IPS-NIHi11 (cell line): ENCODE measurements around the gene EGFR.

ENCODE experiments used
- DNase-seq: peaks from one replicate; pipeline ENCODE4 v3.0.0; 2012; ENCODE audit warnings: mixed read lengths, low spot score

EGFR gene

DNA sequence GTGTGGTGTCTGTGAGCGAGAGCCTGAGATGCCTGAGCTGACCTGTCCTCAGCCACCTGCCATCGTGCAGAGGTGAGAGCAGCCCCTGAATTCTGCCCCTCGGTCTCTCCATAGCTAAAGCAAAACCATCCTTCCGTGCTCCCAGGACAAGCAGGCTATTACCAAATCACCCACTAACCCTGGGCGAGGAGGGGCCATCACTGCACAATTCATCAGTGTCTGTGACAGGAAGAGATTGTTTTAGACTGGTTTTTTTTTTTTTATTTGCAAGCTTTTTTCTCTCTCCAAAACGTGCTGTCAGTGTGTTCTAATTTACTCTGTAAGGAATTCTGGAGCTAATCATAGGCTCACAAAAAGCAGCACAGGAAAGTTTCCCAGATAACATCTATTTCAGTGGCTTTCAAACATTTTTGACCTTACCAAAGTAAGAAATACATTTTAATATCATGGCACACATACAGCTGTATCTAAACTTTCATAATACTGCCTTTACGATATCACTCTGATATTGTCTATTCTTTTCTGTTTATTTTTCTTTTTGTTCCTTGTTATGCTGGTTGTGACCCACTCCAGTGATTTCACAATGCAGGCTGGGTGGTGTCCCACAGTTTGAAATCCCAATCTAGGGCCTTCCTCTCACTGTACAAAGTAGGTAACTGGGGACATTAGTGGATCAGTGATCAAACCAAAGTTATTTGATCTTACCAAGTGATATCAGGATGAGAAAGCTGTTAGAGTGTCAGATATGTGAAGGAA, 62.8 kb downstream of the EGFR start:
- no peak for DNase-seq

DNA sequence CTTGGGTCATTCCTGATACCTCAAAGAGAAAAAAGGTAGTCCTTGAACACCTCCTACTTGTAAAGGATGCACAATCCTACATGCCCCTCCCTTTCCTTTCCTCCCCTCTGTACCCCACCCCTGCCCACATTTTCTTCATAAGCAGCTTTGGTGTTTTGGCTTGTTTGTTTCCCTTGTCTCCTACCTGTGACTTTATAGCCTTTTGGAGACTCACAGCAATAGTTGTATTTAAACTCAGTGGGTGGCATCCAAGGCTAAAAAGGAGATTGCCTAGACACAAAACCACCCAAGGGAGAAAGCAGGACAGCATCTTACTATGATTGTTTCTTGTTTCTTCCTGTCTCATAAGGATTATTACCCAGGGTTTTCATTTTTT, 63.4 kb downstream of the EGFR start:
- no peak for DNase-seq

- no peak for DNase-seq
Measured at GRCh38 chr7:55083206-55083605, 64.4 kb downstream of the EGFR start.

GRCh38 chr7:55084307-55084706, 65.5 kb downstream of the EGFR start:
- no peak for DNase-seq

GRCh38 chr7:55085511-55086412, 66.9 kb downstream of the EGFR start:
- no peak for DNase-seq

GRCh38 chr7:55086413-55087201, 67.8 kb downstream of the EGFR start:
- peak; percentile 39 for DNase-seq

DNA sequence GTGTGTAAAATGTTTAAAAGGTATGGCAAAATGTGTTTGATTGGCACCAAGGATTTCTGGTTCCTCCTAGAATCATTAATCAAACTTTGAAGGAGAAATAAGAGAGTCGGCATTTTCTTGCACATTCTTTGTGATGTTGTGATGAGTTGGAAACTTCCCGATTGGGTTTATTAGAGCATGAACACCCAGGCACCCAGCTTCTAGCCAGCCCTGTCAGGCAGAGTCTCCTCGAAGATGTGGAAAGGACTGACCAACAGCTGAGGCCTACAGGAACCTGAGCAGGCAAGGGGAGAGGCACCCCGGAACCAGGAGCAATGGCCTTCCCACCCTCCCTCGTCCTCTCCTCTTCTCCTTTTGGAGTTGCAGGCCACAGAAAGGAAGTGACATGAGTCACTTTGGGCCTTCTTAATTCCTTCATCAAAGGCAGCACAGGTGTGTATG, 68.7 kb downstream of the EGFR start:
- DNase-seq: no peak

- DNase-seq: no peak
Measured at GRCh38 chr7:55088107-55088506, 69.3 kb downstream of the EGFR start.

GRCh38 chr7:55088620-55089019, 69.8 kb downstream of the EGFR start:
- DNase-seq: no peak

GRCh38 chr7:55092186-55092974, 73.6 kb downstream of the EGFR start:
- no peak for DNase-seq

- no peak for DNase-seq
Measured at GRCh38 chr7:55092975-55093373, 74.2 kb downstream of the EGFR start.

- no peak for DNase-seq
Measured at GRCh38 chr7:55093674-55094073, 74.9 kb downstream of the EGFR start.

- DNase-seq: no peak
Measured at GRCh38 chr7:55094092-55094690, 75.4 kb downstream of the EGFR start.

DNA sequence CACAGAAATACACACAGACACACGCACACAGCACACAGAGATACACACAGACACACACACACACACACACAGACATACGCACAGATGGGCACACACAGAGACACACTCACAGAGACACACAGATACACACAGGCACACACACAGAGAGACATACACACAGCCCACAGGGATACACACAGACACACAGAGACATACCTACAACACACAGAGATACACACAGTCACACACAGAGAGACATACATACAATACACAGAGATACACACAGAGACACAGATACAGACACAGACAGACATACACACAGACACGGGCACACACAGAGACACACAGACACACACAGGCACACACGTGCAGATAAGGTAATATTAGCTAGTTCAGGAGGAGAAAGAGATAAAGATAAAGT, 76.9 kb downstream of the EGFR start:
- no peak for DNase-seq

DNA sequence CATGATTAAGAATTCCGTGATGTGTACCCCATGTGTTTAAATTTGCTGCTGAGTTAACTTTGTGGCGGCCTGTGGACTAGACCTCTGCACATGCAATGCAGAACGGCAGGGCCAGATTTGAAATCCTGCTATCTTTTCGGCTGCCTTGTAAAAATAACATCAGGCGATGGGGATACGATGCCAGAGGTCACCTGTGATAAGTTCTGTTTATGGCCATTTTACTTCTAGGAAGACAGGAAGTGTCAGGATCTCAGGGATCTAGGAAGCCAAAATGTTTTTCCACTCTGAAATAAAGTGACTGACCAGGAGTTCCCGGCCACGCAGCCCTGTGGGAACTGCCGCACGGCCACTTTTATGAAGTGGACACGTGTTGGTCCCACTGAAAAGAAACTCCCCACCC, 77.5 kb downstream of the EGFR start:
- no peak for DNase-seq

GRCh38 chr7:55097100-55097499, 78.3 kb downstream of the EGFR start:
- DNase-seq: no peak

DNA sequence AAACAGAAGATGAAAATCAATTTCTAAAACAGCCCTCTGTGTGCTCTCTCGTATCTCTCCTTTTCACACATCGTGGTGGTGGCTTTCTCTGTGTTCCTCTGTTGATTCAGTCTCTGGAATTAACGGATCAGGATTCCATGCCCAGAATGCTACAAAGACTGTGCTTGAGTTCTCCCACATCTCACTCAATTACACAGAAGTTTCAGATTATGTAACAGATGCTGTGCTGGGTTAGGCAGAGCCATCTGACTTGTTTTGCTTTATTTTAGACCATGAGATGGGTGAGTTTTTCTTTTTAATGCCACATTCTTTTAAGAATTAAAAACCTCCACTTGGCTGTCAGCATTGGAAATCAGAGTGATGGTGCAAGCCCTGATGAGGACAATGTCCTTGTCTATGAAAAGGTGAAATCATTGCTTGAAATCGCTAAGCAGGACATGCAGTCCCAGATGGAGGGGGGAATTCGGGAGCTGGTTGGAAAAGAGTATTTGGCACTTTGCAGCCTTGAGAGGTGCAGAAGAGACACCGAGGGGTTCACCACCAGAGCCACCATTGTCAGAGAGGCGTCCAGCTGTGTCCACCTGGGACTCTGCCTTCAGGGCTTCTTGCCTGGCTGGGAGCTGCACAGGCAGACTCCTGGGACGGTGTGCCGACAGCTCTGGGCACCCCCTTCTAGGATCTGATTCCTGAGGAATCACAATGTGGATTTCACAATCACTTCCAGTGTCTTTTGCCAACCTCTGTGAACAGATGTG, 80.4 kb downstream of the EGFR start:
- DNase-seq: no peak

- DNase-seq: no peak
Measured at GRCh38 chr7:55099821-55100543, 81.2 kb downstream of the EGFR start.

DNA sequence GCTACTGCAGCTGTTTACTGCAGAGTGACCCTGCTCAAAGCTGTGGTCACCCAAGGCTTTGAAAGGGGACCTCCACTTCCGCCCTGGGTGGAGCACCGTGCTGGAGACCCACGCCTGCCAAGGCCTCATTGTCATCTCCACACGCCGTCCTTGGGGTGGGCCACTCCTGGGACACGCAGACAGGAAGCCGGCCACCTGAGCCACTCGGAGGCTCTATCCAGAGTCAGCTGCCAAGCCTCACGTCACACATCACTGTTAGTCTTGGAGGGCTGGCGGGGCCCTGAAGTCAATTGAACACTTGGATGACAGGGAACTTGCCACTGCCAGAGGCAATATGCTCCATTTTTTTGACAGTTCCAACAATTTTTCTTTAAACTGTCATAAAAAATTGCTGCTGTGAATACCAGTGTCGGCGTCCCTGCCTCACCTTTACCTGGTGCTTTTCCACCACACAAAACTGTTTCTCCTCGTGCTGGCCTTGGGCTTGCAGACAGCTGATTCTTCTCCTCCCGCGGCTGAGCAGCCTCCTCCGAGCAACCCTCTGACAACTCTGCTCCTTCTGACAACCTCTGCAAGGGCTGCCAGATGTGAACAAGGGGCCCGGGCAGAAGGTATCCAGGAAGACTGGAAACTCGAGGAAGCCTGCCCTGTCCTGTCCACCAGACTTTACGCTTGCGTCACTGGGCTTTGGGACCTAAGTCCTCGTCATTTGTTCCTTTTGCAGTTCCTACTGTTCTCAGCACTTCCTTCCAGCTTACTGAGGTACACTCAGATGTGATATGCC, 81.9 kb downstream of the EGFR start:
- no peak for DNase-seq
